ENCODE data around the gene CACYBP.
"Not testable (repeated sequence)": the region's sequence is repeated elsewhere in the genome, so short reads cannot be mapped to it uniquely, and the experiment has no call there.

CACYBP gene

DNA sequence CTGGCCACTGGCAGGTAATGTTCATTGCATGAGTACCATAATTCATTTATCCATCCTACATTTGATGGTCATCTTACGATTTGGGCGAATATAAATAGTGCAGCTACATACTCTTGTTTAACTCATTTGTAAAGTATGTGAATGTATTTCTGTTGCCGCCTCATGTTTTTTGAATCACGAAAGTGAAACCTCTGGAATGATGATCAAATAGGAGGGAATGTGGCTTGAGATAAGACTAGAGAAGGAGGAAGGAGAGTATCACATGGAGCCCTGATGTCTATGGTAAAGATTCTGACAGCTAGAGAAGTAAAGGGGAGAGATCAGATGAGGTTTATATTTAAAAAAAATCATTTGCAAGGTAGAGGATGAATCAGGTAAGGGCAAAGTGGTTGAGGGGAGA is 15.5 kb downstream of the CACYBP start:
- no peak for DNase-seq

DNA sequence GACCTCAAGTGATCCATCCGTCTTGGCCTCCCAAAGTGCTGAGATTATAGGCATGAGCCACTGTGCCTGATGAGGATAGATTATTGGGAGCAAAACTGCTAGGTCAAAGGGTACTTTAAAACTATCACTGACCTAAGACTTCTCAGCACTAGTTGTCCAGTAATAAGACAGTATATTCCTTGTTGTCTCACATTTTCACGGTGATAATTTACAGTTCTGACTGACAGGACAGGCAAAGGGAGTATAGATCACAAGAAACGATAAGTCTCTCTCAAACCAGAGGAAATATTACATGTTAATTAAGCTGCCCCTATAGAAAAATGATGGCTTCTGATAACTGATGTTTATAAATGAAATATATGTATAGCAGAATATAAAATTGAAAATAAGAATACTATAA is 19.8 kb downstream of the CACYBP start:
- no peak for DNase-seq

DNA sequence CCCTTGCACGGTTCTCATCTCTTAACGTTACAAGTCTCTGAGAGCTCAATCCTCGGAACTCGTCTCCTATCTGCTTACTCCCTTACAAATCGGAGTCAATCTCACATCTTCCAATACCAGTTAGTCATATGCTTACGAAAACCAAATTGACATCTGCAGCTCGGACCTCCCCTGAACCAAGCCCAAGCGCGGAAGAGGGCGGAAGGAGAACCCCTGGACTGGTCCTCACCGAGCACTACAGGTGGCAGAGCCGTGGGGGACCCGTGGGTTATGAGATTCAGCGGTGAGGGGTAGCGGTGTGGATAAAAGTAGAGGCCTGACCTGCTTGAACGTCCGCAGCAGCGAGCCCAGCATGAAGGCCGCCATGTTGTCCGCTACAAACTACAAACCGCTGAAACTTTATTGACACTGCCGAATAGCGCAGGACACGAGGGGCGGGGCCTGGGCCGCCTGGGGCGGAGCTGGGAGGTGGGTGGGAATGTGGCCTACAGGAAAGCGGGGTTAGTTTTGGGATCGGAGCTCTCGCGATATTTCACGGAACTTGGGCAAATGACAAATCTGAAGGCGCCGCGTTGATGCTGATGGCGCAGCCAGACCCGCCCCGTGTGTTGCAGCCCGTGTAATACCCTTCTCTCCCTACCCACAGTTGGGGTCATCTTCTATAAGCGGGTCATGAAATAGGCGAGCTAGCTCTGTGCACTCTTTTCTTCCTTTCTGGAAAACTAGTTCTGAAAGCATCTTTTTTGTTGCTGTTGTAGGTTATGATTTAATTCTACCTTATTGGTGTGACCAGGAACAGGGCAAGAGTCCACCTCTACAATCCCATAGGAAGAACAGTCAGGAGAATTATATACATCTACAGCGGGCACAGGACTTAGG is 23.5 kb downstream of the CACYBP start, which contains the start of gene MRPS14:
TSS of gene MRPS14 (minus strand) at position 383 of the 879 bp plus-strand sequence. CDS start at position 366, 17 bp downstream.
- DNase-seq, result peak; percentile 95

DNA sequence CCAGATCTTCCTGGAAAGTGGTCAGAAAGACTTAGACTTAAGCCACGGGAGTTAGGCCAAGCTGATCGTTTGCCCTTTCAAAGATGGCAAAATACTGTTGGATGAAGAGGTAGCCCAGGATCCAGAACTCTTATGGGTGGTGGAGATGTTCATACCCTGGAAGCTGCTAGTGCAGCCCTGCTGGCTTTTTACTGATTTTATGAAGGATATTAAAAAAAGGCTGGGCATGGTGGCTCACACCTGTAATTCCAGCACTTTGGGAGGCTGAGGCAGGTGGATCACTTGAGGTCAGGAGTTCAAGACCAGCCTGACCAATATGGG is 24.1 kb downstream of the CACYBP start:
- DNase-seq, result not testable (repeated sequence)

DNA sequence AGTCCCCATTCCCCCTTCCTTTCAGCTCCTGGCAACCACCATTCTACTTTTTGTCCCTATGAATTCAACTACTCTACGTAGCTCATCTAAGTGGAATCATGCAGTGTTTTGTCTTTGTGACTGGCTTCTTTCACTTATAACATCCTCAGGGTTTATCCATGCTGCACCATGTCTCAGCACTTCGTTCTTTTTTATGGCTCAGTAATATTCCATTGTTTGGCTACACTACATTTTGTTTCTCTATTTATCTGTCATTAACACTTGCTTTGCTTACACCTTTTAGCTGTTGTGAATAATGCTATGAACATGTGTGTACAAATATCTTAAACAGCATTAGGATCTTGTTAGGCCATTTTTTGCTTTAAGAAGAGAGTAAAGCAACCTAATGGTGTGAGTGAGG is 25.0 kb downstream of the CACYBP start:
- no peak for DNase-seq

DNA sequence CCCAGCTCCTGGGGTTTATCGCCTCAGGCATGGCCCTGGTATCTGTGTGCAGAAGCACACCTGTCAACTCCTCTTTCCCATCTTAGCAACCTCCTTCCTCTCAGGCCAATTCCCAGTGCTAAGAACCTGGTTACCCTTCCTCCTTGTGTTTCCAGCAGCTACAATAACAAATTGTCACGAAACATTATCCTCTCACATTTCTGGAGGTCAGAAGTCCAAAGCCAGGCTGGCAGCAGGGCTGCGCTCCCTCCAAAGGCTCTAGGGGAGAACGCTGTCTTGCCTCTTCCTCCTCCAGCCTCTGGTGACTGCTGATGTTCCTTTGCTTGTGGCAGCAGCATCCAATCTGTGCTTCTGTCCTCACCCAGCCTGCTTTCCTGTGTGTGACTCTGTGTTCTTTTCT is 34.2 kb downstream of the CACYBP start:
- DNase-seq, result no peak

DNA sequence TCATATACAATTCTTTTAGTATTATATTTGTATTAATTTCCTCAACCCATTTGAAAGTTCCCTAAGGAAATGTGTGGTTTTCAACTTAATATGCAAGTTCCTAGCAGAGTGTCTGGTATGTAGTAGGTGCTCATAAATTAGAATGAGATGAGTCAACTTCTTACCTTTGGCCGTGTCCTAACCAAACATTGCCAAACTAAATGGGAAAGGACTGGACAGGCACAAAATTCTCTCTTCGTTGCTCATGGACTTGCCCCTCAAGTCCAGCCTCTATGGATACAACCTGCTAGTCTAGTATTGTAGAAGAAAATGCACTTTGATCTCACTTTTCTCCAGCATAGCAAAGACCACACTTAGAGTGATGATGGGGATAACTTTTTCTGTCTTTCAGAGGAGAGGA is 35.0 kb downstream of the CACYBP start:
- DNase-seq, result no peak

DNA sequence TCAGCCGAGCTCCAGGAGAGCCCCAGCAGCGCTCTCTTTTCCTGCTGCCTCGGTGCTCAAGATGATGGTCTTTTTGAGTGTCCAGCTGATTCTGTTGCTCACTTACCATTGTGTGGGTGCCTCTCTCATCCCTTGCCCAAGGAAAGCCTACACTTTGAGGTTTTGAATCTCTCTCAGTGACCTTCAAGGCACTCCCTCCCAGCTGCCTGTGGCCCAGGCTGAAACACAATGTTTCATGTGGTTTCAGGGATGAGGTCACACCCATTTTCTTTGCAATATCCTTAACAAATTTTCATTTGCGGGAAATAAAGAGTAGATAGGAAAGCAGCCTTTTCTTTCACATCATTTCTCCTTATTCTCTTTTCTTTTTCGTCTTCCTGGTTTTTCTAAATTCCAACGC is 36.1 kb downstream of the CACYBP start:
- DNase-seq, result no peak

DNA sequence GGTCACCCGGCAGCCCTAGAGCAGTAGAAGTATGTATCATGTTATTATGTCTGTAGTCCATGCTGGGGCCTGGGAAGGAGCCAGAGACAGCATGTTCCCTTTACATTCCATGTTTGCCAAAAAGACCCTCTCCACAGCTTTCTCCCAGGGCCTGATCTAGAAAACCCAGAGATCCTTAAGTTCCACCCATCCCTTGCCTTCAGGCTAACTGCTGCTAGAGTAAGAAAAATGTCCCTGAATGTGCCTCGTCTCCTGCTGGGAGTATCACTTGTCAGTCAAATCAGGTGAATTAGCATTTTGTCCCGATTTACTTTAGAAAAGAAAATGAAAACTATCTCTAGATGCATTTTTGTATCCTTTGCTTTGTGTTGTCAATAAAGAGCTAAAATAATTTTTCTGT is 36.7 kb downstream of the CACYBP start:
- DNase-seq, result no peak

DNA sequence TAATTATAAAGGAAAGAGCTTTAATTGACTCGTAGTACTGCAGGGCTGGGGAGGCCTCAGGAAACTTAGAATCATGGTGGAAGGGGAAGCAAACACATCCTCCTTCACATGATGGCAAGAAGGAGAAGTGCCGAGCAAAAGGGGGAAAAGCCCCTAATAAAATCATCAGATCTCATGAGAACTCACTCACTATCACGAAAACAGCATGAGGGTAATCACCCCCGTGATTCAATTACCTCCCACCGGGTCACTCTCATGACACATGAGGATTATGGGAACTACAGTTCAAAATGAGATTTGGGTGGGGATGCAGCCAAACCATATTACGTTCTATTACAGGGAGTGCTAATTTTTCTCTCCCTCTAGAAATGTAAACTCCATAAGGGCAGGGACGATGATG is 37.7 kb downstream of the CACYBP start:
- no peak for DNase-seq

DNA sequence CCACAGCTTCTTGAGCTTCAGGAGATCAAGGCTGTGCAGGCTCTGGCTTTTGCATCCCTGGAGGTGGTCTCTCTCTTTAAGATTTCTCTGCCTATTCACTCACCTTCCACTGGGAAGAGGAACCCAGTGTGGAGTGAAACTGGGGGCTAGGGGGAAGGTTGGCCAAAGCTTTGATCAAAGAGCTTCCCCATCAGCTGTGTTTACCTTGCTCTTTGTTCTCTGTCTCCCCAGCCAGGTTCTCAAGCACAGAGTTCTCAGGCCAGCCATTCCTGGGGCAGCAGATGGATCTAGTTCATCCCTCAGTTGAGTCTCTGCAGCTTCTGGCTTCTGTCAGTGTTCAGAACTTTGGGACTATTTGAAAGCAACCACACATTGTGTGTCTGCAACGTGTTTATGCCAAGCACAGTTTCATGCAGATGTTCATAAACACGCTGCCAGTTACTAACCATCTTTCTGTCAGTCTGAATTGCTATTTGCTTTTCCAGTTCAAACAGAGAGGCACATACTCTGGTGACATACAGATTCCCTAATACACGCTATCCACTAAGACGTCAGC is 40.7 kb downstream of the CACYBP start:
- no peak for DNase-seq

DNA sequence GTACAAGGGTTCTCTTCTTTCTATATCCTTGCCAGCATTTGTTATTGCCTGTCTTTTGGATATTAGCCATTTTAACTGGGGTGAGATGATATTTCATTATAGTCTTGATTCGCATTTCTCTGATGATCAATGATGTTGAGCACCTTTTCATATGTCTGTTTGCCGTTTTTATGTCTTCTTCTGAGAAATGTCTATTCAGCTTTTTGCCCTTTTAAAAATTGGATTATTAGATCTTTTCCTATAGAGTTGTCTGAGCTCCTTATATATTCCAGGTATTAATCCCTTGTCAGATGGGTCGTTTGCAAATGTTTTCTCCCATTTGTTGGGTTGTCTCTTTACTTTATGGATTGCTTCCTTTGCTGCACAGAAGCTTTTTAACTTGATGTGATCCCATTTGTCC is 42.9 kb downstream of the CACYBP start:
- DNase-seq, result no peak

DNA sequence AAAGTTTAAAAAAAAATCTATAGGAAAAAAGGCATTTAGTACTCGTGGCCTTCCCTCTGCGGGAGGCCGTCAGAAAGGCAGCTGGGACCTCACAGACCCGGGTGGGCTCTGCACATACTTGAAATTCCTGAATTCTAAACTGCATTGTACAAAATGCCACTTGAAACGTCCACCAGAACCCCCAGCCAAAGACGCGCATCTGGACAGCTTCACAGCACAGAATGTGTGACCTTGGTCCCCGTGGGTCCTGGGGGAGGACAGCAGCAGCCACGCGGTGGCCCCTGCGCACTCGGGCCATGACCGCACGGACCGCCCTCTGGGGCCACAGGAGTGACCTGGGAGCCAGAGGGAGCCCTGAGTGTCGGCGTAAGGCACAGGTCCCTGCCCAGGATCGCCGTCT is 44.1 kb downstream of the CACYBP start:
- DNase-seq, result no peak

DNA sequence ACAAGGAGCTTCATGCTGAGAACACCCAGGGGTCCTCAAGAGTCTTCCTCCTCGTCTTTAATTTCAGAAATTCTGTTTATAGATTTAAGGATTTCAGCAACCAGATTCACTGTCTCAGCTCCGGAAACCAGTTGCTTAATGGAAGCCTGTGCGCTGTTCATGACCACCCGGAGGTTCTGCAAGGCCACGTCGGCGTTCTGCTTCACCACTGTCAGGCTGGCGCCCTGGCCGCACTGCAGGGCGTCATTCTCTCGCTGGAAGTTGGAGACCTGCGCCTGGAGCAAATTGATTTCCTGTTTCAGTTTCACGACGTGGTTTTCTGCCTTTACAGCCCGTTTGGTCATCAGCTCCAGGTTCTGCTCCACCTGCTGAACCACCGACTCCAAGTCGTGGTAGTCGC is 44.8 kb downstream of the CACYBP start:
- not testable (repeated sequence) for DNase-seq

DNA sequence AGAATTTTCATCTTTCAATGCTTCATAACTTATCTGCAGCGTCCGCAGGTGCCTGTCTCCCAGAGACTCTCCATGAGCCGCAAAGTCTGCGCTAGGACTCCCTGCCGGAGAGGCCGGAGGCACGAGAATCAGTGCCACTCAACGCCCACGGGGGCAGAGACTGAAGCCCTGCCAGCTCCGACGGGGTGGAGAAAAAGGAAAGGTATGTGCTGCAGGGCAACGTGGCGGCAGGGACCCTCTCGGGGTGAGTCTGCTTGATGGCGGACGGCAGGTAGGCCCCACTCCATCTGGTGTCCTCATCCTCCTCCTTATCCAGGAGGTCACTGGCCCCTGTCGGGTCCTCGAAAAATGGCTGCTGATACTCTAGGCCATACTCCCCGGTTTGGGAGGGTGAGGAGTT is 45.4 kb downstream of the CACYBP start:
- no peak for DNase-seq

DNA sequence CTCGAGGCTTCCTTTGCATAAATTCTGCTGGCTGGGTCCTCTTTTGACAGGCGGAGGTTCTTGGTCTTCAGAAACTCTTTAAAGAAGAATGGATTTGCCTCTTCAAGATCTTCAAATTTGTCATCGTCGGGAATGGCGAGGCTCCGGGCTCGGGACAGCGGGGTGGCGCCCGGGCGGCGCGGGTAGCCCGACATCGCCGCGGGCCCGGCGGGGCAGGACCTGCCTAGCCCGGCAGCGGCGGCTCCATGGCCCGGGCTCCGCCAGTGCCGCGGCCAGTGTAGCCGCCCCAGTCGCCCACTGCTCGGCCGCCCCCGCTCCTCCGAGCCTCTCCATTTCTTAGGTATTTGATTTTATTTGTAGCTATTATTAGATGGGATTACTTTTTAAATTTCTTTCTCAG is 45.8 kb downstream of the CACYBP start:
- no peak for DNase-seq

DNA sequence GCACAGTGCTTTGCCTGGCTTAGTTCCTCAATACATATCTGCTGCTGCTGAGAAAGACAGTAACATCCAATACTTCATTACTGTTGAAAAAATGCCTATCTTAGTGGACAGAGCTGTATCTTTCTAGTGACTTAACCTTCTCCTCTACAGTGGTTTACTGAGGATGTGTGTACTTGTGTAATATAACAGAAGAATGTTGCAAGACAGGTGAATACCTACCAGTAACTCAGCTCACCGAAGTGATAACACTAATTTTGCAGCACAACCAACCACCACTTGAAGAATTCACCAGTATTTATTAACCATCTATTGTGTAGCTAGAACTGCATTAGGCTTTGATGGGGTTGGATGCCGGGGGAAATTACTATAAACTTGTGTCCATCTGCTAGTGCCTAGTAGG is 51.2 kb downstream of the CACYBP start:
- DNase-seq, result no peak

DNA sequence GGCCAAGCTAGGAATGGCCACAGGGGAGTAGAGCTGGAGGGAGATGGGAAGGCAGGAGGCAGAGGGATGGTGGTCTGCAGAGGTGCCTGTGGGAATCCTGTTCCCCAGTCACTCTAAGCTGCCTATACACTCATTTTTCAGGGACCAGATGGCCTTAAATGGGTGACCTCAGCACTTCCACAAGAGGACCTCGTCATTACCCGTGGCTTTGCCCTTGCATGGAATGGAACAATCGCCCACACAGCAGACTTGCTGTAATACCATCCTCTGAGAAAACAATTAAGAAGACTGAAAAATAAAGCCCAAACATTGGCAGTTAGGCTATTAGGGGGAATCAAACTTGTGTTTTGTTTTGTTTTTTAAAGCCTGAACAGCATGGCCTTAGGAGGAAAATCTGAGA is 55.0 kb downstream of the CACYBP start:
- DNase-seq, result no peak
